NOMO-1 treated with DMSO at 0.1 percent for 48 hours (cell line): ENCODE data around the gene RGL1.
"Not testable (repeated sequence)": the region's sequence is repeated elsewhere in the genome, so short reads cannot be mapped to it uniquely, and the experiment has no call there.

Source experiments
- DNase-seq: peaks from one replicate; lab custom pipeline; 2025; ENCODE audit not compliant: unreplicated experiment; lab: John Stamatoyannopoulos, UW

RGL1 gene

DNA sequence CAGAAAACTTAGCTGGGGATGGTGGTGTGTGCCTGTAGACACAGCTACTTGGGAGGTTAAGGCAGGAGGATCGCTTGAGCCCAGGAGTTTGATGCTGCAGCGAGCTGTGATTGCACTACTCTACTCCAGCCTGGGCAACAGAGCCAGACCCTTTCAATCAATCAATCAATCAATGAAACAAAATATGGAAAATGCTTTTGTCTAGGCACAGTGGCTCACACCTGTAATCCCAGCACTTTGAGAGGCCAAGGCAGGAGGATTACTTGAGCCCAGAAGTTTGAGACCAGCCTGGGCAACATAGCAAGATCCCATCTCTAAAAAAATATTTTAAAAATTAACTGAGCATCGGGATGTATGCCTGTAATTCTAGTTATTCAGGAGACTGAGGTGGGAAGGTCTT is 19.0 kb upstream of the RGL1 start:
- not testable (repeated sequence) for DNase-seq

DNA sequence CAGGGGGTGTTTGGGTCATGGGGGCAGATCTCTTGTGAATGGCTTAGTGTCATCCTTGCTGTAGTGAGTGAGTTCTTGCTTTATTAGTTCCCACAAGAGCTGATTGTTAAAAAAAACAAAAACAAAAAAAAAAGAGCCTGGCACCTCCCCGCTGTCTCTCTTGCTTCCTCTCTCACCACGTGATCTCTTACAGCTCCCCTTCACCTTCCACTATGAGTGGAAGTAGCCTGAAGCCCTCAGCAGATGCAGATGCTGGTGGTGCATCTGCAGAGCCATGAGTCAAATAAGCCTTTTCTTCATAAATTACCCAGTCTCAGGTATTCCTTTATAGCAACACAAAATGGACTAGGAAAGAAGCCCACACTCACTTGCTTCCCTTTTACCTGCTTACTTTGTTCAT is 17.2 kb upstream of the RGL1 start:
- no peak for DNase-seq

DNA sequence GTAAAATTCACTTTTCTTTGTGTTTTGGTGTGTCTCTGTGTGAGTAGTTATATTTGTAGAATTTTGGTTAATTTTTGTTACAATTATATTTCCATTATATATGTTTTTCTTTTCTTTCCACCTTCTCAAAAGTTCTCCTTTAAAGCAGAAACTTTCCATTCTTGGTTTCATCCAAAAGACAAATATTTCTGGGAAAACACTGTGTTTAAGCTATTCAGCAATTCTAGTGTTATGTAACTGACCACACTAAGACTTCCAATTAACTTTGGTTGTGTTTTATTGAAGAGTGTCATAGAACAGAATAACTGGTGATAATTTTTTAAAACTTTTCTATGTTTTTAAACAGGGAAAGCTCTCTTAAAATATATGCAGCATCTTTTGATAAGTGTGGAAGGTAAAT is 13.6 kb upstream of the RGL1 start:
- DNase-seq, result no peak

DNA sequence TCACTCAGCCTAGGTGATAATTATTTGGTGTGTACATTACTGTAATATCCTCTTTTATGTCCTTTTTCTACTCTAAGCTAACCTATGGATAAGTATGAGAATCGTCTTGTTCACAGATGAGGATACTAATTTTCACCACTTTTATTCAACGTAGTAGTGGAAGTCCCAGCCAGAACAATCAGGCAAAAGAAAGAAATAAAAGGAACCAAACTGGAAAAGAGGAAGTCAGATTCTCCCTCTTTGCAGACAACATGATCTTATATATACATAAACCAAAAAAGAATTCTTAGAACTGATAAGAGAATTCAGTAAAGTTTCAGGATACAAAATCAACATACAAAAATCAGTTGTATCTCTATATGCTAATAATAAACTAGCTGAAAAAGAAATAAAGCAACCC is 12.6 kb upstream of the RGL1 start:
- DNase-seq, result peak; percentile 38

DNA sequence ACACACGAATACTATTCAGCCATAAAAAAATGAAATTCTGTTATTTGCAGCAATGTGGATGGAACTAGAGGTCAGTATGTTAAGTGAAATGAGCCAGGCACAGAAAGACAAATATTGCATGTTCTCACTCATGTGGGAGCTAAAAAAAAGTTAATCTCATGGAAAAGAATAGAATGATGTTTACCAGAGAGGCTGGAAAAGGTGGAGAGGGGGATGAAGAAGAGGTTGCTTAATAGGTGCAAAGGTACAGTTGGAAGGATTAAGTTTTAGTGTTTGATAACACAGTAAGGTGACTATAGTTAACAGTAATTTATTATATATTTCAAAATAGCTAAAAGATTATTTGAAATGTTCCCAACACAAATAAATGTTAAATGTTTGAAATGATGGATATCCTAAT is 10.8 kb upstream of the RGL1 start:
- DNase-seq, result no peak

DNA sequence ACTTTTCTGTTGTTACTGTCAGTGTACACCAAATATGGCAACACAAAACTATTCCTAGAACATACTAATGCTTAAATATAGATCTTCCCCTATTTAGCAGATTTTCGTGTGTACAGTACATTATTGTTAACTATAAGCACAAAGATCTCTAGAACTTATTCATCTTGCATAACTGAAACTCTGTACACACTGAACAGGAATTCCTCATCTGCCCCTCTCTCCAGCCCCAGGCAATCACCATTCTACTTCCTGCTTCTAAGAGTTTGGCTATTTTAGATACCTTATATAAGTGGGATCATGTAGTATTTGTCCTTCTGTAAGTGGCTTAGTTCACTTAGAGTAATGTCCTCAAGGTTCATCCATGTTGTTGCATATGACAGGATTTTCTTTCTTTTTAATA is 4.5 kb upstream of the RGL1 start:
- DNase-seq, result no peak

DNA sequence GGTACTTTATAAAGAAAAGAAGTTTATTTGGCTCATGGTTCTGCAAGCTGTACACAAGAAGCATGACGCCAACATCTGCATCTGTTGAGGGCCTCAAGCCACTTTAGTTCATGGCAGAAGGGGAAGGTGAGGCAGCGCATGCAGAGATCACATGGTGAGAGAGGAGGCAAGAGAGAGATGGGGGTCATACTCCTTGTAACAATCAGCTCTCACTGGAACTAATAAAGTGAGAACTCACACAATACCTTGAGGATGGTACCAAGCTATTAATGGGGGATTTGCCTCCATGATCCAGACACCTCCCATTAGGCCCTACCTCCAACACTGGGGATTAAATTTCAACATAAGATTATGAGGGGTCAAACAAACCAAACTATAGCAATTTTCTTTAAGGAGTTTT is 3.3 kb upstream of the RGL1 start:
- no peak for DNase-seq

DNA sequence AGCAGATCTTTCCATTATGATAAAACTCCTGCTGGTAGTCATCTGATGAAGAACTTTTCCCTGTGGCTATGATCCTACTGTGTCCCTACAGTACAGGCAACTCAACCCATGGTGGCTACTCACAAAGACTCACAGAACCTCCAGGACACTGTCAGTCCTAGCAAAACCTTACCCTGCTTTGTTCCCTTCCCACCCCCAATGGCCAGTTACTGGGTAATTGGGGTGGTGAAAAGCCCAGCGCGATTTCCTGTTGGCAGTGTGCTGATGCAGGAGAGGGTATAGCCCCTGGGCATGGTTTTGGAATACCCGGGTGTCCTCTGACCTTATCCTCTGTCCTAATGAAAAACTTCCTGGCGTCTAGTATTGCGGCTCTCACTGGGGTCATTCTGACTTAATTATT is 533 bp upstream of the RGL1 start:
- DNase-seq, result no peak

DNA sequence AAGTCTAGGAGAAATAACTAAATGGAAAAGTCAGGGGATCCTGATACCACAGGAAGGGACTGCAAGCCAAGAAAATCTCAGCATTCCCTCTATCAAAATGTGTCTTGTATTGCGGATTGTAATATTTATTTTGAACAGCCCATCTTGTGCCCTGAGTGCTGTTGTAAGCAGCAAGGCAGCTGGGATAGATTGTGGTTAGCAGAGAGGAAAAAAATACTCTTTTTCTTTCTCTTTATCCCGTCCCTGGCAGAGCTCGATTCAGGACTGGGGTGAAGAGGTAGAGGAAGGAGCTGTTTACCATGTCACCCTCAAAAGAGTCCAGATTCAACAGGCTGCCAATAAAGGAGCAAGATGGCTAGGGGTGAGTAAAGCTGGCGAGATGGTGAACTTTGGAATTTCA is 1.2 kb downstream of the RGL1 start:
- no peak for DNase-seq

DNA sequence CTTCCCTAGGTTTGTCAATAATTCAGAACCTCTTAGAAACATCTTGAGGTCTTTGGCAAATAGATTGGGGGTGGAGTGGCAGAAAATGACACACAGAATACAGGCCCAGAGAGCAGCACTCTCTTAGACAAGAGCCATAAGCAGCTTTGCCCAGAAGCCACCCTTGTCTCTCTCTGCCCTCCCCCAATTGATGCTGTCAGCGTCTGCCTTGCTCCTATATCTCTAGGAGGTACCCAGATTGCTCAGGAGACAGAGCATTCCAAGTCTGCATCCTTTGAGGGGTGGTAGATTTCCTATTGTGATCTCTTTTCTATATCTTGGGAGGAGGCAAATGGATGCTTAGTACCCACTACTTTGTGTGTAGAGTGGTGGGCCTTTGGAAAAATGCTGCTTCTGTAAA is 1.8 kb downstream of the RGL1 start:
- DNase-seq, result no peak

DNA sequence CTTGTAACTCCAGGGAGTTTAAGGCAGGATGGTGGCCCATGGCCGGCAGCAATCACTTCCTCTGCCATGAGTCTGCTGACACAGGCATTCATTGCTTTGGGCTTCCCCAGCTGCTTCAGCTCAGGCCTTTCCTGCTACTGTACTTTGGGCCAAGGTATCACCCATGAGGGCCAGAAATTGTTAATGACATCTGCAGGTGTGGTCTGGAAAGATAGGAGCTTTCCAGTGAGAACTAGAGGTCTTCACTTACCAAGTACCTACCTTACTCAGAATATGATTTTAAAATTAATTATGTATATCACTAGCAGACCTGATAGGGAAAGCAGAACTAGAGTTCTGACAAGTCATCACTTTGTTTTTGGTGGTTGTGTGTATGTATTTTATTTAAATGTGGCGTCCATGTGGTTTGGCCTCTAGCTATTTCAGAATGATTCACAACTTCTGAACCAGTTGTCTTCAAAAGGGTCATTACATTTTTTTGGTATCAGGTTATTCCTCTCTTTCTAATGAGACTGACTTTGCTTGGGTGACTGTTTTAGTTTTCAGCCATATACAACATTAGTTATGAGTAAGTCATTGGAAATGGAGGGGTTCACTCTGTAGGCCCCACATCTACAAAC is 2.7 kb downstream of the RGL1 start:
- no peak for DNase-seq

DNA sequence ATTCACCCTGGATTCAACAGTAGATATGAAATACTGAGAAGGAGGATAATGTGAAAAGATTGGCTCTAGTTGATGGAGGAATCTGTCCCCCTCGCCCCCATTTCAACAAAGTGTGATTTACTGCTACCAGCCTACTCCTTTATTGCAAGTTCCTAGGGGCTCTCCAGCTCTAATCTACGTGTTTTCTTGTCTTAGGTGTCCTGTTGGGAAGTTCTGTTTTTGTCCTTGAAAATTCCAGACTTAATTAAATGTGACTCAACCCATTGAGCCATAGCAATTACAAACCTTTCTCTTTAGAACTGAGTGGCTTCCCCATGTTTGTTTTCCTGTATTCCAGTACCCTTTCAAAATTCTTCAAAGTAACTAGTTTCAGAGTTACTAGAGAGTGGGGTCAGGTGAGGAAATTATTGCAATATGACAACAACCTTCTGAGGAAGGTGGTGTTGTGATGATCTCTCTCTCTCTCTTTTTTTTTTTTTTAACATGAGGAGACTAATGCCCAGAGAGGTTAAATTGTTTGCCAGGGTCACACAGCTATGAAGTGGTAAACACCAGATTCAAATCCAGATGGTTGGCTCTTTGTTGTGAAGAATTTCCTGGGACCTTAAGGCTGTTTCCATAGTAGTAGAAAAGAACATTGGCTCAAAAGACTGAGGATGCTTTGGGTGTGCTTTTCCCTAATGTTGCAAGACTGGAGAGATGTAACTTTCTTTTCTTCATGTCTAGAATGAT is 3.5 kb downstream of the RGL1 start:
- DNase-seq, result no peak

DNA sequence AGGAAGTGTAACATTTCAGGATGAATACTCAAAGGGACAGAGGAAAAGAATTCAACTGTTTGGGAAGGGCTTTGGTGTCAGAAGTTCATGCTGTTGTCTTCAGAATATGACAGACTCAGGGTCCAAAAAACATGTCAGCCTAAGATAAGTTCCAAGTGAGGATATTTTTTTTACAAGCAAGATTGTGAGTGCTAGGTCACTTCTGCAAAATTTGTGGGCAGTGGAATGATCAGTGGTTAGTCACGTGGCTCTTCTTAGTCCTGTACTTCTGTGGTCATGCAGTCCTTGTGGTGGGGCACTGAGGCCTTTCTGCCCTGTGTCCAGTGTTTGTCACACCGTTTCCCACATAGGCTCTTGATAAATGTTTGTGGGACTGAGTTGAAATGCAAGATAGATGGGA is 5.2 kb downstream of the RGL1 start:
- peak; percentile 74 for DNase-seq

DNA sequence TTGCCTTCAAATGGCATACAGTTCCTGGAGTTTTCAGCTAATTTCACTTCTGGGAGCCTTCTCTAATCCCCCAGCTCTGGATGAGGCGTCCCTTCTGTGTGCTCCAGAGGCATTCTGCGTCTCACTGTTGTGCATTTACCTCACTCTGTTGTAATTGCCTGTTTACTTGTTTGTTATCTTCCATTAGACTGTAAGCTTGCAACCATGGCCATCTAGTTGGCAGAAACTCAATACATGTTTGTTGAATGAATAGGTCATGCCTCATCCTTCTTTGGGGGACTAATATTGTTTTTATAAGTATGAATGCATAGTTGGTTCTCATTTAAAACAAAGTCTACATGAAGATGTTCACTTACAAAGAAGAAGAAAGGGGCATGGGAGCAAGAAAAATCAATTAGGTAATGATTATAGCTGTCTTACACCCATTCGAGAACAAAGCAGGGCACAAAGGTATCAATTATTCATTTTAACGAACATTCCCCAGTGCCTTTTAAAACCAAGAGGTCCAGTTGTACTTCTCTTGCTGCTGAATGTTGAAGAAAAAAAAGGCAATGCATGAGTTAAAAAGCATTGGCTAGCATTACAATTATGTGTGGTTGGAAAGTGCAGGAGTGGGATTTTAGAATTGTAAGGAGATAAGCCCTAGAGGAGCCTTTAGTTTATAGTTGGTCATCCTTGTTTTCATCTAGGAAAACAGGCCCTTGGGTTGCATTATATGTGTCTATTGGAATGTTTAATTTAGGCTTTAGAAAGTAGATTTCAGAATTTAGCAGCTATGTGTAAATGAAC is 6.0 kb downstream of the RGL1 start:
- no peak for DNase-seq

DNA sequence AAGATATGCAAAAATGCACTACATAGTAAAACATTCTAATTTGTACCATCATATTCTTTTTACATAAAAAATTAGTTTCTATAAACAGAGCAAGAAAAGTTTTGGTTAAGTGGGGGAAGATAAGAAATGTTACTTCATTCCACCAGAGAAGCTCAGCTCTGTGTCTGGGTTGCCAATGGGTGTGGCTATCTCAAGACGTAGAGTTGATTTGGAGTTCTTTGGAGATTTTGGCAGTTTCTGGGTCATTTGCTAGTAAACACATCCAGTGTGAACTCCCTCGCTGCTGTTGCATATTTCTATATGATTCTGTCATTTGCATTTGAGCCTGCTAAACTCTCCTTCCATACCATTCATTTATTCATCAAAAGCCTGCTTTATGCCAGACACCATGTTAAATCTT is 7.2 kb downstream of the RGL1 start:
- no peak for DNase-seq

DNA sequence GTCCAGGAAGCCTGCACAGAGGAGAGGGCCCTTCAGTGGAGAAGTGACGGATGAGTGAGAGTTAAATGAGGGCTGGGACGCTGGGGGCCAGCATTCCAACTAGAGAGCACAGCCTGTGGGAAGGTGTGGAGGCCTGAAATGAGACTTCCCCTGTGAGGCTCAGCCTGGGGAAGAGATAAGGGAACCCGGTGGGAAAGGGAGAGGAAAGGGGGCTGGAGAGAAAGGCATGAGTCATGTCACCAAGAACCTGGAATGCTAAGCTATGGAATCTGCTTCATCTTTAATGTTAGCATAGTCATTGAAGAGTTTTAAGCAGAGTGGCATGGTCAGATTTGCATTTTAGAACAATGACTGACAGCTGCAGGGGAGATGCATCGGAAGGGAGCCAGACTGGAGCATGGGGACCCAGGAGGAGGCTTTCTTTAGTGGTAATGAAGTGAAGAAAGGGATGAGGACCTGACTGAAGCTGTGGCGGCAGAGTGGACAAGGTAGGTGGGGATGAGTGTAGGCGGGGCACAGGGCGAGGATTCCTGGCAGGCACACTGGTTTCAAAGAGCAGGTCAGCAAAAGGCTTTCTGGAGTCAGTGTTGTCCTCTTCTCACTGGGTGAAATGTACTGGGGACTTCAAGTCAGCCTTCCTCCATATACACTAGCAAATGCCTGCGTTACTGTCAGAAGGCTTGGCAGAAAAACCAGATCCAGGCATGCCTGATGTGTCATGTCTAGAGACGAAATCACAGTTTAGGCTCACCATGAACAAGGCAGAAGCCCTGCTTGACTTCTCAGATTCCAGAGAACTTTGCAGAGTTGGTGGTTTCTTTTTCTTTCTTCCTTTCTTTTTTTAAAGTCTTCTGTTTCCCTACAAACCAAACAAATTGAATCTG is 8.0 kb downstream of the RGL1 start:
- DNase-seq, result no peak

DNA sequence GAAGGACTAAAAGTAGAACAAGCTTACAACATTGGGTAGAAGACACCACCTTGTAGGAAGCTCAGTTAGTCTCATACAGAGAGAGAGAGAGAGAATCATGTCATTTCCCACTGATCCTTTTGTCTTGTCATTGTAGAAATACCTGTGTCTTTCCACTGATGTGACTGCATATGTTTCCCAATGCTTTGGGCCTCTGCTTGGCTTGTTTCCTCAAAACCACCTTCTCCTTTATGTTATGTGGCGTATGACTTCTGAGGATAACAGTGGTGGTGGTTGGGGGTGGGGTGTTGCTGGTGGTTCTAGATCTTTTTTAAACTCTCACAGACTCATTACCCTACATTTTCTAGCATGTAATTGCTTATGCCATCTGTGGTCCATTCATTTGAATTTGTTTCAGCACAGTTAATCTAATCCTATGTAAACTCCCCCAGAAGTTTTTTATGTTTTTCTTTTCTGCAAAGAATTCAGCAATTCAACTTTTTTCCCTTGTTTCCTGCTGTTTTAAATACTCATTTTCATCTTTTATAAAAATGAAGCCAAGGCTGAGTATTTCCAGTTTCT is 9.3 kb downstream of the RGL1 start:
- DNase-seq, result no peak

DNA sequence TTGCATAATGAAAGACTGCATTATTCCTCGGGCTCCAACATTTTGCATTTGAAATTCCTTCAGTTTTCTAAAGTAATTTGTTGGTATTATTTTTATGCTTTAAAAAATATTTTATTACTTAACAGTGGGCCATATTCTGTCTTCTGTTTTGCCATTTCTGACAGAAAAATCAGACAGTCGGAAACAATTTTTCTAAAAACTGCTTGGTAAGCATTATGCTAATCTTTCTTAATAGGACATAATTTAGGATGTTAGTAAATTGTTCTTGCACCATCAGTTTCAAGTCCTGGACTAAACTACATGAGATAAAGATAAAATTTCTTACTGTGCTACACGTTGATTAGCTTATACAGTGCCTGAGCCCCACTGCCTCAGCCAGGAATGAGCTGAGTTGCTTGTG is 11.2 kb downstream of the RGL1 start:
- no peak for DNase-seq

DNA sequence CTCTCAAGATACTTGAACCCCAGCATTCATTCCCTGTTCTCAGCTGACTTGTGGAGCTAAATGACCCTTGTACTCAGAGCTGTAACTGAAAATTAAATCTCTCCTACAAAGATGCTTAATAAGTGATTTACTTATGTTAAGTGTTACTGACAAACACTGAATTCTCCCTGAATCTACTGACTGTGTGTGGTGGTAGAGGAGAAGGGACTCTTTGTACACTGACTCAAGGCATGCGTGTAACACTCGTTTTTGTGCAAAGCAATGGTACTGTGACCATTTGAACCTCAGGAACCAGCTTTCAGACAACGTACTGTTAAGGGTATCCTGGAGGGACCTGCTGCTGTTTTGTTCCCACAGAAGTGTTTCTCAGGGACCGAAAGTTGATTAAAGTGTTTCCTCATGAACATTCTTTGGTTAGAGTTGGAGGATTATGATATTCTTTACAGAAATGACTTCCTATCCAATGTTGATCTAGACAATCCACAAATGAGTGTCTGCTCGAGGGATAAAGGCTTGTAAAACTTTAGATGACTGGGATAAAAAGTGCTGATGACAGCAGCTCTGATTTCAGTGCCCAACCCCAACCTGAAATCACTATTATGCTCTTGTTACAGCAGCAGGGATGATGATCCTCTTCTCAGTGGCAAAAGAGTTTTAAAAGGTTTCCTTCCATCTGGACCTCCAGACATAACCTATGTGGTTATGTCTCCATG is 12.8 kb downstream of the RGL1 start:
- no peak for DNase-seq

DNA sequence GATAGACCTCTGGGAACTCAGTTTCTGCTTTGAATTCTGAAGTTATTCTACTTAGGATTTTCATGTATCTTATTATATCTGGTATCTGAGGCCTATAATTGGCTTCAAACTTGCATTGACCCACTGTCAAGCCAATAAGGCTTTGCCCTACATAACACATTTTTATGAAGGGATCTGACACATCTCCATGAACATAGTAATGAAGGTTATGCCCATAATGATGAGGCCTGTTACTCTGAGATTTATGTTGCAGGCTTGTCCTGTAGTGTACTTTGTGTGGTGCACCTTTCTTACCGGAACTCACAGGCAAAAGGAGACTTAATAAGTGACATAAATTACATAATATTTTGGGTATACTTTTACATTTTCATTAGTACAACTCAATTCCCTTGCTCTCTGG is 14.1 kb downstream of the RGL1 start:
- no peak for DNase-seq
